IPS DF 4.7 (cell line): Measurements from ENCODE around the gene LAD1.

Source experiments
- DNase-seq: peaks from one replicate; pipeline ENCODE4 v3.0.0-alpha.2; 2013; ENCODE audit warnings: low spot score; ENCODE audit errors: extremely low read depth

LAD1 gene, protein sequence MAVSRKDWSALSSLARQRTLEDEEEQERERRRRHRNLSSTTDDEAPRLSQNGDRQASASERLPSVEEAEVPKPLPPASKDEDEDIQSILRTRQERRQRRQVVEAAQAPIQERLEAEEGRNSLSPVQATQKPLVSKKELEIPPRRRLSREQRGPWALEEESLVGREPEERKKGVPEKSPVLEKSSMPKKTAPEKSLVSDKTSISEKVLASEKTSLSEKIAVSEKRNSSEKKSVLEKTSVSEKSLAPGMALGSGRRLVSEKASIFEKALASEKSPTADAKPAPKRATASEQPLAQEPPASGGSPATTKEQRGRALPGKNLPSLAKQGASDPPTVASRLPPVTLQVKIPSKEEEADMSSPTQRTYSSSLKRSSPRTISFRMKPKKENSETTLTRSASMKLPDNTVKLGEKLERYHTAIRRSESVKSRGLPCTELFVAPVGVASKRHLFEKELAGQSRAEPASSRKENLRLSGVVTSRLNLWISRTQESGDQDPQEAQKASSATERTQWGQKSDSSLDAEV

GRCh38 chr1:201399018-201399351 is at the start of gene LAD1:
Gene LAD1 (minus strand): TSS chr1:201399324. CDS start chr1:201399306, 18 bp downstream.
- no peak for DNase-seq

- DNase-seq: no peak
Measured at GRCh38 chr1:201447903-201448871, 49.1 kb upstream of the LAD1 start.

GRCh38 chr1:201445310-201445709 is 46.2 kb upstream of the LAD1 start:
- DNase-seq: no peak

DNA sequence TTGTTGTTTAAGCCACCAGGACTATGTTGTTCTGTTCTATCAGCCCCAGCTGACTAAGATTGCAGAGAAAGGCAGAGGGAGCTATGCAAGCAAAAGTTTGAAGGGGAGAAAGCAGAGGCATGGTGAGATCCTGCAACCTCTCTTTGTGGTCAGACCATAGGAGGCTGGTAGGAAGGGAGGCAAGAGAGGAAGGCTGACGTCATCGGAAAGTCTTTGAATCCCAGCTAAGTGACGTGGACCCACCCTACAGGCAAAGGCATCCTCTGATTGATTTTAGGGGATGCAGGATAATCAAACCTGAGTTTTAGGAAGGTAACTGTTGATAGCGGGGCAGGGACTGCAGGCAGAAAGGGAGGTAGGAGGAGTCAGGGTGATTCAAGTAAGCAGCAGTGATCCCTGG is 45.7 kb upstream of the LAD1 start:
- DNase-seq: no peak

GRCh38 chr1:201443747-201444146 is 44.6 kb upstream of the LAD1 start:
- no peak for DNase-seq

GRCh38 chr1:201436969-201437368 is 37.8 kb upstream of the LAD1 start:
- no peak for DNase-seq

- no peak for DNase-seq
Measured at GRCh38 chr1:201436393-201436792, 37.3 kb upstream of the LAD1 start.

DNA sequence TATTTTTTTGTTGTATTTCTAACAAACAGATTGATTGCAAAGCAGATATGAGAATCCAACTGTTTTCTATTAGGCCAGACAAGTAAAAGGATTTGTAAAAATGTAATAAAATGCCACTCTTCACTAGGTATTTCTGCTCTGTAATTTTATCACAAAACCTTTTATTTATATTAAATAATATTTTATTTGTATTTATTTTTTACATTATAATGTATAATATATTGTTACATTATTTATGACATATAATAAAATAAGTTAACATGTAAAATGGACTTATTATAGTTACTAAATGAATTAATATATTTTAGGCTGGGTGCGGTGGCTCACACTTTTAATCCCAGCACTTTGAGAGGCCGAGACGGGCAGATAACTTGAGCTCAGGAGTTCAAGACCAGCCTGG is 35.1 kb upstream of the LAD1 start:
- no peak for DNase-seq

DNA sequence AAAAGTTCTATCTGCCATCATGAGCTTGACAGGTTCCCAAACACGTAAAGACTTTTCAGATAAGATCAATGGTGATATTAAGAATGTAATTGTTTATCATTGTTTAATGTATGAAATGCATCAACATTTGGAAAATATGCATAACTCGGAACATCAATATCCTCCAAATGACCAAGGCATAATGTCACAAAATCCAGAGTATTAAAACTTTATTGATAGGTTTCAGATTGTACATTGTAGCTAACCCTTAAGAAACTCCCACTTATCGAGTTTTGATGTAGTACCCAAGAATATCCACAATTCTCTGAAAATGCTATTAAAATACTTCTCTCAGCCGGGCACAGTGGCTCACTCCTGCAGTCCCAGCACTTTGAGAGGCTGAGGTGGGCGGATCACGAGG is 34.5 kb upstream of the LAD1 start:
- DNase-seq: no peak

- no peak for DNase-seq
Measured at GRCh38 chr1:201430776-201431175, 31.7 kb upstream of the LAD1 start.

DNA sequence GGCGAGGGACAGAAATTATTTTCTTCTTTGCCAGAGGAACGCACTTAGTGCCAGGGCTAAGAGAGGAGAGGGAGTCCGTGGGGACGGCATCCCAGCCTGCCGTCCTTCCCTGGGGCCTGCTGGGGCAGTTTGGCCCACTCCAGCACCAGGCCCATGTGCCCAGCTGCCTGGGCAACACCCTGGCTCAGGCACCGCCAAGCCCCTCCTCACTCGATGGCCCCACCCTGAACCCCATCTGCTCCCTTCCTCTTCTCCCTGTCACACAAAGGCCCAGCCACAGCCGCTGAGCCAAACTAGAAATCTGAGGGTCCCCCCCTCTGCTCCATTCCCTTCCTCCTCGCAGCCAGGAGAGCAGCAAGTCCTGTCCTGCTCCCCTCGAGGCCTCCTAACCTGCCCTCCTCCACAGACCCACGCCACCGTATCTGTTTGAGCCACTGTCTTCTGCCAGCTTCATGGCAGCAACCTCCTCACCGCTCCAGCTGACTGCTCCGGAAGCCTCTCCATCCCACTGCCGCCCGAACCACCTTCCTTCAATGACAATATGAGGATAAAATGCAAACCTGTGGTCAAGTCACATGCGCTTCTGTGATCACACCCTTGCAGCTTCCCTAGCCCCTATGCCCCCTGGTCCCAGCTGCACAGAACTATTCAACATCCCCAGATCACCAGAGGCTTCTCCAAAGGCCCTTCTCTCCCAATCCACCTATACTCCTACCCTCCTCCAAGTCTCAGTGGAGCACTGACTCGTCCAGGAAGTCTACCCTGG is 30.8 kb upstream of the LAD1 start:
- DNase-seq: no peak

GRCh38 chr1:201427963-201428362 is 28.8 kb upstream of the LAD1 start:
- no peak for DNase-seq

- DNase-seq: no peak
Measured at GRCh38 chr1:201426479-201427310, 27.6 kb upstream of the LAD1 start.

- DNase-seq: no peak
Measured at GRCh38 chr1:201424146-201424545, 25.0 kb upstream of the LAD1 start.

GRCh38 chr1:201423655-201424054 is 24.5 kb upstream of the LAD1 start:
- DNase-seq: no peak

- no peak for DNase-seq
Measured at GRCh38 chr1:201422436-201423030, 23.4 kb upstream of the LAD1 start.

DNA sequence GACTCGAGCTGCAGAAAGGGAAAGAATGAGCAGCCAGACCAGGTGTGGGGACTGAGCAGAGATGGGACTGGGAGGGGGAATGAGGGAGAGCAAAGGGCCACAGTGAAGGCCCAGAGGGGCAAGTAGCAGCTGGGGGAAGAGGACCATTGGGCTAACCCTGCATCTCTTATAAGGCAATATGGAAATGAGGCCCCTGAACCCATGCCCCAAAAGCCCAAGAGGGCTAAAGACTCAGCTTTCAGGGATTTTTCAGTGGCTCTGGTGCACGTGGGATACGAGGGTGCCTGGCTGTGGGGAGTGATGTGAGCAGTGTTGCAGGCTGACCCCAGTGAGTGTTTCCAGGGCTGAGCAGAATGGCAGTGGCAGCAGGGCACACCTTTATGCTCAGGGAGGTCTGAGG is 22.9 kb upstream of the LAD1 start:
- DNase-seq: no peak

DNA sequence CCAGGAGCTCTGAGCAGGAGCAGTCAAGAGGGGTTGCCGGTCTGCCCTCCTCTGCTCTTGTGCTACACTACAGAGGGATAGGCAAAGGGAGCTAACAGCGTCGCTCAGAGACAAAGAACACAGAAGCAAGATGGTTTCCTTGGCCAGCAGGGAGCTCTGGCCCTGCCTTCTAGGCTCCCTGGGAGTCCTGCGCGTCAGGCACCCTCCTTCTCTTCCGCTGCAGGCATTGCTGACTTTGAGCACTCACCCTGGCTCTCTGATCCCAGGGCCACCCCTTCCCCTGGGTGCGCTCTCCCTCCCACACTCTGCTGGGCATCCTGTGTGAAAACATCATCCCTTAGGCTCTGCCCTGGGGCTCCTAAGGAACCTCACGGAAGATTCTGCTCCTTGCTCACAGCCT is 21.9 kb upstream of the LAD1 start:
- no peak for DNase-seq

GRCh38 chr1:201420608-201421002 is 21.5 kb upstream of the LAD1 start:
- DNase-seq: no peak
